NCI-H2171 treated with DMSO at 0.1 percent for 48 hours (cell line): Measurements from ENCODE around the gene SULT1A3.
"Not testable (repeated sequence)": the region's sequence is repeated elsewhere in the genome, so short reads cannot be mapped to it uniquely, and the experiment has no call there.

Experiments used
- DNase-seq: peaks from one replicate; lab custom pipeline; 2025; lab: John Stamatoyannopoulos, UW

The SULT1A3 gene

DNA sequence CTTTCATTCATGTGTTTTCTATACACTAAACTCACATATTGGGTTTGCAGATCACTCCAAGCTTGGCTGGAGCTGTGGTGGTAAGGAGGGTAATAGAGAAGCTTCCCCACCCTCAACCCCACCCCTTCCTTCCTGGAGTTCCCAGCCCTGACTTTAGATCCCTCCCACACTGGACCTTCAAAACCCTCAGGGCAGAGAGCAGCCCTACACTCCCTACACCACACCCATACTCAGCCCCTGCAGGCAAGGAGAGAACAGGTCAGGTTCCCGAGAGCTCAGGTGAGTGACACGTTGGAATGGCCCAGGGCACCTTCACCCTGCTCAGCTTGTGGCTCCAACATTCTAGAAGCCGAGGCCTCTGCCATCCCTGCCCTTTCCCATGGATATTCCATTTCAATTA is at the start of gene SULT1A3:
TSS of gene SULT1A3 (plus strand) at position 207 of the 400 bp plus-strand sequence. CDS start 1,474 bp downstream, outside the sequence.
- DNase-seq = not testable (repeated sequence)

GRCh38 chr16:30151091-30151490 is 48.0 kb upstream of the SULT1A3 start:
- DNase-seq = no peak

DNA sequence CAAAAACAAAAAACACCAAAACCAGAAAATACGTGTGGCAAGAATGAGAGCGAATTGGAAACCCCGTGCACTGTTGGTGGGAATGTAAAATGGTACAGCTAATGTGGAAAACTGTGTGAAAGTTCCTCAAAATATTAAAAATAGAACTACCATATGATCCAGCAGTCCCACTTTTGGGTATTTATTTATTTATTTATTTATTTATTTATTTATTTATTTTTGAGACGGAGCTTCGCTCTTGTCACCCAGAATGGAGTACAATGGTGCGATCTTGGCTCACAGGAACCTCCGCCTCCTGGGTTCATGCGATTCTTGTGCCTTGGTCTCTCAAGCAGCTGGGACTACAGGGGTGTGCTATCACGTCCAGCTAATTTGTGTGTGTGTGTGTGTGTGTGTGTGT is 46.5 kb upstream of the SULT1A3 start:
- no peak for DNase-seq

- no peak for DNase-seq
Observed at GRCh38 chr16:30155188-30155587, 43.9 kb upstream of the SULT1A3 start.

DNA sequence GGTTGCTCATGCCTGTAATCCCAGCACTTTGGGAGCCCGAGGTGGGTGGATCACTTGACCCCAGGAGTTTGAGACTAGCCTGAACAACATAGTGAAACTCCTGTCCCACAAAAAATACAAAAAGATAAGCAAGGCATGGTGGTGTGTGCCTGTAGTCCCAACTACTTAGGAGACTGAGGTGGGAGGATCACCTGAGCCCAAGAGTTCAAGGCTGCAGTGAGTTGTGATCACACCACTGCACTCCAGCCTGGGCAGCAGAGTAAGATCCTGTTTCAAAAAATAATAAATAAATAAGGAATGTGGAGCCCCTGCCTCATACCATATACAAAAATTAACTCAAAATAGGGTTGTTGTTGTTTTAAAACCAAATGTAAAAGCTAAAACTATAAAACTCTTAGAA is 41.8 kb upstream of the SULT1A3 start:
- DNase-seq = no peak

DNA sequence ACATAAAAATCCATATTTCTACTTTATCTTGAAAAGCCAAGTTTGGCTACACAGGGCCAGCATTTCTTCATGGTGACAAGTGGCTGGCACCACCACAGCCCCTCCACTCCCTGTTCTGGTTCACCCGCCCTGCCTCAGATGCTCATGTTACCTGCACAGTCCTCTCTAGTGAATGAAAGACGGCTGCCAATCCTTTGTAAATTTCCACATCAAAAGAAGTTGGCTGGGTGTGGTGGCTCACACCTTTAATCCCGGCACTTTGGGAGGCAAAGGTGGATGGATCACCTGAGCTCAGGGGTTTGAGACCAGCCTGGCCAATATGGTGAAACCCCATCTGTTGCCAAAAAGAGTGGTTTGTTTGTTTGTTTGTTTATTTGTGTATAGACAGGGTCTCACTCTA is 35.5 kb upstream of the SULT1A3 start:
- DNase-seq = no peak

DNA sequence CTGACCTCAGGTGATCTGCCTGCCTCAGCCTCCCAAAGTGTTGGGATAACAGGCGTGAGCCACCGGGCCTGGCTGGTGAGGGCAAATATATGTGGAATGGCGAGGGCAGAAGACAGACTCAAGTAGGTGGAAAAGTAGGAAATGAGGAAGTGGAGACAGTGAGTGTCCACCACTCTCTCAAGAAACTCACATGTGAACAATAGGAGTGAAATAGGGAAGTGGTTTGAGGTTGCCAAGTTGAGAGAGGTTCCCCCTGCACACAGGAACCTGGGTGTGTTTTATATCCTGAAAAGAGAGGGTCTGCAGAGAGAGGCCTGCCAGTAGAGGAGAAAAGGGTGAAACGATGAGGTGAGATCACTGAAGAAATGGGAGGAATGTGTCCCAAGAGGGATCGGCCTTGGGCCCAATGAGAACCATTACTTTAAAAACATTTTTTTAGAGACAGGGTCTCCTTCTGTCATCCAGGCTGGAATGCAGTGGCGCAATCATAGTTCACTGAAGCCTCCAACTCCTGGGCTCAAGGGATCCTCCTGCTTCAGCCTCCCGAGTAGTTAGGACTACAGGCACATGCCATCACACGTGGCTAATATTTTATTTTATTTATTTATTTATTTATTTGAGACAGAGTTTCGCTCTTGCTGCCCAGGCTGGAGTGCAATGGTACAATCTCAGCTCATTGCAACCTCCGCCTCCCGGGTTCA is 32.7 kb upstream of the SULT1A3 start:
- DNase-seq = no peak

DNA sequence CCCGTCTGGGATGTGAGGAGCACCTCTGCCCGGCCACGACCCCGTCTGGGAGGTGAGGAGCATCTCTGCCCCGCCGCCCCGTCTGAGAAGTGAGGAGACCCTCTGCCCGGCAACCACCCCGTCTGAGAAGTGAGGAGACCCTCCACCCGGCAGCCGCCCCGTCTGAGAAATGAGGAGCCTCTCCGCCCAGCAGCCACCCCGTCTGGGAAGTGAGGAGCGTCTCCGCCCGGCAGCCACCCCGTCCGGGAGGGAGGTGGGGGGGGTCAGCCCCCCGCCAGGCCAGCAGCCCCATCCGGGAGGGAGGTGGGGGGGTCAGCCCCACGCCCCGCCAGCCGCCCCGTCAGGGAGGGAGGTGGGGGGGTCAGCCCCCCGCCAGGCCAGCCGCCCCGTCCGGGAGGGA is 30.3 kb upstream of the SULT1A3 start:
- not testable (repeated sequence) for DNase-seq

- not testable (repeated sequence) for DNase-seq
Observed at GRCh38 chr16:30169416-30169815, 29.6 kb upstream of the SULT1A3 start.

DNA sequence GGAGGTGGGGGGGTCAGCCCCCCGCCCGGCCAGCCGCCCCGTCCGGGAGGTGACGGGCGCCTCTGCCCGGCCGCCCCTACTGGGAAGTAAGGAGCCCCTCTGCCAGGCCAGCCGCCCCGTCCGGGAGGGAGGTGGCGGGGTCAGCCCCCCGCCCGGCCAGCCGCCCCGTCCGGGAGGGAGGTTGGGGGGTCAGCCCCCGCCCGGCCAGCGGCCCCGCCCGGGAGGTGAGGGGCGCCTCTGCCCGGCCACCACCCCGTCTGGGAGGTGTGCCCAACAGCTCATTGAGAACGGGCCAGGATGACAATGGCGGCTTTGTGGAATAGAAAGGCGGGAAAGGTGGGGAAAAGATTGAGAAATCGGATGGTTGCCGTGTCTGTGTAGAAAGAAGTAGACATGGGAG is 28.9 kb upstream of the SULT1A3 start:
- not testable (repeated sequence) for DNase-seq

DNA sequence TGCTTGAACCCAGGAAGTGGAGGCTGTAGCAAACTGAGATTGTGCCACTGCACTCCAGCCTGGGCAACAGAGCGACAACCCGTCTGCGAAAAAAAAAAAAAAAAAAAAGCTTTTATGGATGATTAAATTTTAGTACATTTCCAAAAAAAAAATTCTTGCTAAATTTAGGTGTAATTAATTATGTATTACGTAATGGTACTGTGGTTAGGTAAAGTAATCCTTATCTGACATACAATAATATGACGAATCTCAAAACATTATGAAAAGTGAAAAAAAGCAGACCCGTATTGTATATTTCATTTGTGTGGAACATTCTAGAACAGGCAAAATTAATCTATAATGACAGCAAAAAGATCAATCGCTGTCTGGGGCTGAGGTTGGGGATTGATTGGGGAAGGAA is 26.0 kb upstream of the SULT1A3 start:
- no peak for DNase-seq

- DNase-seq = not testable (repeated sequence)
Observed at GRCh38 chr16:30176876-30177275, 22.2 kb upstream of the SULT1A3 start.

DNA sequence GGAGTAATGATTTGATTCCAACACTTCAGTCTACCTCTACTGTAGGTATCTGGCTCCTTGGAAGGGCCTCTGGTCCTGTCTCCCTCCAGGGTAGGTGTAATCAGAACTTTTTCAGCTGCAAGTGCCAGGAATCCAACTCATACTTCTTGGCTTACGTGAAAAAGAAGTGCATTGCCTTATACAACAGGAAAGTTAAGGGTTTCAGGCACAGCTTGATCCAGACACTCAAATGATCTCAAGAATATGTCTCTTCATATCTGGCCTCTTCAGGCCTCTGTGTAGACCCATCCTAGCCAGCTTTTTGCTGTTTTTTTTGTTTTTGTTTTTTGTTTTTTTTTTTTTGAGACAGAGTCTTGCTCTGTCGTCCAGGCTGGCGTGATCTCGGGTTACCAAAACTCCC is 19.9 kb upstream of the SULT1A3 start:
- DNase-seq = no peak

- DNase-seq = no peak
Observed at GRCh38 chr16:30179931-30180330, 19.1 kb upstream of the SULT1A3 start.

- DNase-seq = no peak
Observed at GRCh38 chr16:30180741-30181140, 18.3 kb upstream of the SULT1A3 start.

- peak; percentile 81 for DNase-seq
Observed at GRCh38 chr16:30183233-30184095, 15.6 kb upstream of the SULT1A3 start, which contains the start of gene CORO1A. Gene CORO1A (plus strand): TSS chr16:30183602. CDS start chr16:30185210, 1,608 bp downstream.

DNA sequence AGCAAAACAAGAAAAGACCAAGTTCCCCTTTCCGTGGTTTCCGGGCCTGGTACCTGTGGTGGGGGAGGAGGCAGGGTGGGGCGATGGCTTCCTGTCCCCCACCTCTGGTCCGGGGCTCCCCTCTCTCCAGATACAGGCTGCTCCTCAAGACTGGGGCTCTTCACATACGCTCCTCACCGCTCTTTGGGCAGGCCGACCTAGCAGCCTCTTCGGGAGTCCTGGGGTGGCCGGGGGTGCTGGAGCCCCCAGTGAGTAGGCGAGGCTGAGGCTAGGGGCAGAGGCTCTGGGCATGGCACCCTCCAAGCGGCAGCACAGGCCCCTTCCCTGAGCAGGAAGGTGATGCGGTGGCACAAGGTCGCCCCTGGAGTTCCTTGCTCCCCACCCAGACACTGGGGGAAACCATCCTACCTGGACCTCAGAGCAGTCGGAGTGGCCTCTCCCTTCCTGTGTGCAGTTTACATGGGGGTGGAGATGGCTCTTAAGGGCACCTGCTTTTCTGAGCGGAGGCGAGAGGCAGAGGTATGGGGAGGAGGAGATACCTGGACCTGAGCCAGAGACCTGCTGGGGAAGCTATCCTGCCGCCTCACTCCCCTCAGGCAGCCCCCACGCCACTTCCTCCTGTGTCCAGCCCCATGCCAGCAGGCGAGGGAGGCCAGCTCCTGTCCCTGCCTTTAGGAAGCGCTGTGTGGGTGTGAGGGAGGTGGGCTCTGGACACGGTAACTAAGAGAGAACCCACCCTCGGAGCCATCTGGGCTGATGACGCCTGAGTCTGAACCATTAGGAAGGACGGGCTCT is 14.8 kb upstream of the SULT1A3 start:
- peak; percentile 14 for DNase-seq

- DNase-seq = no peak
Observed at GRCh38 chr16:30184891-30185682, 14.0 kb upstream of the SULT1A3 start.

DNA sequence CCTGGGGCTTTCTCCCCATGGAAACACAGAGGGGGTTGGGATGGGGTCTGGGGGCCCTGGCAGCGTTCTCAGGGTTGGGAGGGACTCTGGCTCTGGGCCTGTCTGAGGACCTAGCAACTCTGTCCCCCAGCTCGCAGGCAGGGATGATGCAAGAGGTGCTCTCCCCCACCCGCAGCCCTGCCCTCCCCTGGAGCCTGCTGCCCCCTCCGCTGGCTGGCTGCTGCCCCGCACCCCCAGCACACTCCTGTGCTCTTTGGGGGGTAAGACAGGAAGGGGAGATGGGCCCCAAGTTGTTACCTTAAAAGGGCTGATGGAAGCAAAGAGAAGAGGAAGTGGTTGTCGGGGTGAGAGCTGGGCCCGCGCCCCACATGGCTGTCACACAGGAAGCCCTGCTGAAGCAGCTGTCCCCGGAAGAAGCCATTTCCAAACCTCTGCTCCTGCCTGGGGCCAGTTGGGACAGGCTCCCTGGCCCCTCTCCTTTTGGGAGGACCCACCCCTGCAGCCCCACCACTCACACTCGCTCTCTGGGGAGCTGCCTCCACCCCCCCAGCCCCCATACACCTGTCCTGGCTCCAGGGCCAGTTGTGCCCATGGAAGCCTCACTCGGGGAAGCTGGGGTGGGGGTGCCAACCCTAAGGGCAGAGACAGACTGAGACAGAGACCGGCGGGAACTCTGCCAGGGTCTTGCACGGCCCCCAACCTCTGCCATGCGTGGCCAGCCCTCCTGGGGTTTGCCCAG is 13.2 kb upstream of the SULT1A3 start:
- no peak for DNase-seq

DNA sequence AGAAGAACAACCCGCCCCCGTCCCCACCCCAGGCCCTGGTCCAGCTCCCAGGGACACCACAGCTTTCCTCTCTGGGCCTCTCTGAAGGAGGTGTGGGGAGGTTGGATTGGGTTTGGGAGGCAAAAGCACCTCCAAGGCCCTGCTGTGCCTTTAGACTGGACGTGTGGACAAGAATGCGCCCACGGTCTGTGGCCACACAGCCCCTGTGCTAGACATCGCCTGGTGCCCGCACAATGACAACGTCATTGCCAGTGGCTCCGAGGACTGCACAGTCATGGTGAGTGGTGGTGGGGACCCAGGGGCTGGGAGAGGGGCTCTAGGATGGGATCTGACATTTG is 12.6 kb upstream of the SULT1A3 start:
- no peak for DNase-seq
